Nephron progenitor cell (in vitro differentiated cells): ENCODE measurements around the gene AP5S1.

Source experiments
- DNase-seq: peaks from one replicate; pipeline ENCODE4 v3.0.0; 2021
- H3K27ac Mint-ChIP-seq: 2 replicates; pipeline ENCODE4 v1.8.0; 2021; ENCODE audit warnings: mild to moderate bottlenecking, moderate library complexity, mixed read lengths
- H3K27me3 Mint-ChIP-seq: 2 replicates; pipeline ENCODE4 v1.8.0; 2021; ENCODE audit warnings: mild to moderate bottlenecking, low read depth, mixed read lengths; ENCODE audit not compliant: poor library complexity
- H3K36me3 Mint-ChIP-seq: 2 replicates; pipeline ENCODE4 v1.8.0; 2021; ENCODE audit warnings: low read depth, mixed read lengths
- H3K4me1 Mint-ChIP-seq: 2 replicates; pipeline ENCODE4 v1.8.0; 2021; ENCODE audit warnings: mixed read lengths
- H3K4me3 Mint-ChIP-seq: 2 replicates; pipeline ENCODE4 v1.8.0; 2021; ENCODE audit warnings: mild to moderate bottlenecking, moderate library complexity, mixed read lengths
- H3K9me3 Mint-ChIP-seq: 2 replicates; pipeline ENCODE4 v1.8.0; 2021; ENCODE audit warnings: mild to moderate bottlenecking, moderate library complexity, mixed read lengths
- CTCF ChIP-seq: fragments of 200-600 bp; sonication (generic); IDR thresholded peaks from 2 replicates; pipeline ENCODE4 v1.5.0; 2021; ENCODE audit warnings: antibody characterized with exemption

The AP5S1 gene

GRCh38 chr20:3784216-3784853 is 36.0 kb upstream of the AP5S1 start:
- Mint-ChIP-seq H3K4me1 (peaks cover 37% of the 10 kb centered on the region), H3K27ac (no peak overlapping the region), H3K36me3 (peaks cover 6% of the 10 kb centered on the region), H3K4me3 (peak overlapping the region; percentile 60), H3K9me3 (no peaks in the 10 kb centered on the region), H3K27me3 (peaks cover 40% of the 10 kb centered on the region)
- no peak for TF ChIP-seq CTCF
- DNase-seq: no peak

GRCh38 chr20:3784863-3785239 is 35.5 kb upstream of the AP5S1 start:
- no peaks in the 10 kb centered on the region for H3K9me3 Mint-ChIP-seq
- peak overlapping the region; percentile 60 for H3K4me3 Mint-ChIP-seq
- peaks cover 37% of the 10 kb centered on the region for H3K4me1 Mint-ChIP-seq
- no peak for DNase-seq
- peaks cover 36% of the 10 kb centered on the region for H3K27me3 Mint-ChIP-seq
- no peak for TF ChIP-seq CTCF
- peaks cover 6% of the 10 kb centered on the region for H3K36me3 Mint-ChIP-seq
- H3K27ac Mint-ChIP-seq: no peak overlapping the region

- H3K27ac Mint-ChIP-seq: no peak overlapping the region
- peaks cover 35% of the 10 kb centered on the region for H3K4me1 Mint-ChIP-seq
- TF ChIP-seq CTCF: no peak
- H3K4me3 Mint-ChIP-seq: no peak overlapping the region
- no peak for DNase-seq
- H3K36me3 Mint-ChIP-seq: peaks cover 6% of the 10 kb centered on the region
- peaks cover 30% of the 10 kb centered on the region for H3K27me3 Mint-ChIP-seq
- no peaks in the 10 kb centered on the region for H3K9me3 Mint-ChIP-seq
Measured at GRCh38 chr20:3785240-3786125, 34.9 kb upstream of the AP5S1 start.

- H3K27me3 Mint-ChIP-seq: peaks cover 31% of the 10 kb centered on the region
- H3K4me1 Mint-ChIP-seq: peaks cover 29% of the 10 kb centered on the region
- H3K36me3 Mint-ChIP-seq: peaks cover 6% of the 10 kb centered on the region
- H3K4me3 Mint-ChIP-seq: peak overlapping the region; percentile 85
- DNase-seq: peak; percentile 48
- H3K27ac Mint-ChIP-seq: no peak overlapping the region
- no peaks in the 10 kb centered on the region for H3K9me3 Mint-ChIP-seq
- TF ChIP-seq CTCF: no peak
Measured at GRCh38 chr20:3786126-3786484, 34.2 kb upstream of the AP5S1 start.

DNA sequence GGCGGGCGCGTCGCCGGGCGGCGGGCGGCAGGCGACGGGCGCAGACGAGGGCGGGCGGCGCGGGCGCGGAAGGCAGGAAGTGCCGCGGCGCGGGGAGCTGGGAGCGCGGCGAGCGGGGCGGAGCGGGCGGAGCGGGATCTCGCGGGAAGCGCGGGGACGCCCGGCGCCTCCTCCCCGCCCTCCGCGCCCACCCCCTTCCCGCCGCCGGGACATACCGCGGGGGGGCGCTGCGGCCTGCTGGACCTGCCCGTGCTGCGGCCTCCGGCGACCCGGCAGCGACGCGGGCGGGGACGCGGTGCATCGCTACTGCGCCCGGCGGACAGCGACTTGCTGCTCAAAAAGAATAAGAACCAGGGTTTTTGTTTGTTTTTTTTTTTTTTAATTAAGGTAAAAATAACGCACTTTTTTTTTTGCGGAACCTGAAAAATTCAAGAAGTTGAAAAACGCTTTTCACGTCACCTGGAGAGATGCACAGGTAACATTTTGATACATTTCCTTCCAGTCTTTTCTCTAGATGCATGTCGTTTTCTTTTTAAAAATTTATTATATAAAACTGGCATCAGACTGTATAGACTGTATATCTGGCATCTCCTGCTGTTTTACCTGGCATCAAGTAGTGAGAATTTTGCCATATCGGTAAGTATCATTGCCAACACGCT is 33.6 kb upstream of the AP5S1 start, which contains the start of gene CENPB:
CENPB (minus strand) TSS at position 76 of the 659 bp plus-strand sequence. CDS start 257 bp downstream, outside the sequence.
- H3K27ac Mint-ChIP-seq: no peak within 1 kb of the TSS
- peak; percentile 97 for DNase-seq
- peaks cover 24% of the 10 kb centered on the region for H3K4me1 Mint-ChIP-seq
- H3K36me3 Mint-ChIP-seq: peaks cover 6% of the 10 kb centered on the region
- H3K27me3 Mint-ChIP-seq: peaks cover 32% of the 10 kb centered on the region
- H3K4me3 Mint-ChIP-seq: peak within 1 kb of the TSS; percentile 85
- peak; percentile 63 for TF ChIP-seq CTCF
- no peaks in the 10 kb centered on the region for H3K9me3 Mint-ChIP-seq
